HG02759 (cell line): ENCODE data around the gene PLIN1.

Source experiments
- ATAC-seq: cut with Tn5 transposase; IDR thresholded peaks from one replicate; pipeline ENCODE4 v1.9.1; 2021; ENCODE audit warnings: mild to moderate bottlenecking, moderate library complexity; ENCODE audit not compliant: unreplicated experiment

Gene PLIN1

GRCh38 chr15:89630260-89630659 lies 48.9 kb downstream of the PLIN1 start:
- ATAC-seq: no peak

- ATAC-seq: no peak
Observed at GRCh38 chr15:89629829-89630228, 49.3 kb downstream of the PLIN1 start.

- ATAC-seq: no peak
Observed at GRCh38 chr15:89628806-89629715, 50.1 kb downstream of the PLIN1 start.

- no peak for ATAC-seq
Observed at GRCh38 chr15:89628301-89628700, 50.9 kb downstream of the PLIN1 start.

- ATAC-seq: no peak
Observed at GRCh38 chr15:89627256-89627970, 51.8 kb downstream of the PLIN1 start.

GRCh38 chr15:89625716-89626115 lies 53.5 kb downstream of the PLIN1 start:
- ATAC-seq: no peak

GRCh38 chr15:89623165-89623564 lies 56.0 kb downstream of the PLIN1 start:
- ATAC-seq: no peak

GRCh38 chr15:89621547-89621946 lies 57.6 kb downstream of the PLIN1 start:
- ATAC-seq: no peak

- ATAC-seq: no peak
Observed at GRCh38 chr15:89616228-89616627, 62.9 kb downstream of the PLIN1 start.

GRCh38 chr15:89615135-89615534 lies 64.0 kb downstream of the PLIN1 start:
- ATAC-seq: no peak
